T1000 (cell line): Measurements from ENCODE around the gene MYBPC3.

Experiments
- DNase-seq: peaks from one replicate; lab custom pipeline; 2025; ENCODE audit warnings: mixed read lengths; lab: John Stamatoyannopoulos, UW

MYBPC3 gene

GRCh38 chr11:47357985-47358730 lies 5.7 kb upstream of the MYBPC3 start:
- DNase-seq = no peak

GRCh38 chr11:47356998-47357329 lies 4.5 kb upstream of the MYBPC3 start:
- DNase-seq = no peak

- no peak for DNase-seq
These were observed 3.9 kb upstream of the MYBPC3 start for GRCh38 chr11:47356129-47356997.

- DNase-seq = peak; percentile 80
These were observed 3.0 kb upstream of the MYBPC3 start for GRCh38 chr11:47355283-47356128.

- DNase-seq = no peak
These were observed 2.4 kb upstream of the MYBPC3 start for GRCh38 chr11:47354913-47355282.

GRCh38 chr11:47353978-47354774 lies 1.7 kb upstream of the MYBPC3 start:
- no peak for DNase-seq

GRCh38 chr11:47351156-47352126 lies 1.1 kb downstream of the MYBPC3 start:
- DNase-seq = no peak

- DNase-seq = no peak
These were observed 2.2 kb downstream of the MYBPC3 start for GRCh38 chr11:47350315-47350714.

- no peak for DNase-seq
These were observed 2.9 kb downstream of the MYBPC3 start for GRCh38 chr11:47349521-47350095.

- no peak for DNase-seq
These were observed 3.6 kb downstream of the MYBPC3 start for GRCh38 chr11:47348859-47349258.

- DNase-seq = no peak
These were observed 4.2 kb downstream of the MYBPC3 start for GRCh38 chr11:47348131-47348802.

GRCh38 chr11:47347137-47347536 lies 5.4 kb downstream of the MYBPC3 start:
- no peak for DNase-seq

- DNase-seq = no peak
These were observed 6.5 kb downstream of the MYBPC3 start for GRCh38 chr11:47345890-47346563.

GRCh38 chr11:47342854-47343253 lies 9.6 kb downstream of the MYBPC3 start:
- DNase-seq = no peak

GRCh38 chr11:47342036-47342803 lies 10.3 kb downstream of the MYBPC3 start:
- DNase-seq = no peak

GRCh38 chr11:47340980-47341775 lies 11.3 kb downstream of the MYBPC3 start:
- DNase-seq = no peak

- DNase-seq = no peak
These were observed 12.5 kb downstream of the MYBPC3 start for GRCh38 chr11:47340010-47340409.
